T-helper 1 cell treated with Interleukin-12 subunit alpha and Interleukin-12 subunit beta and Interleukin-4 antibody, amounts not matched to agents 30 ng/mL and 1 ng/mL, for 36 hours (primary cell): Measurements from ENCODE around the gene TSHZ1. TPM values are rescaled to one million over a fixed set of nuclear protein-coding genes. Genes with fewer than 3 reads are reported as not detected.
"Not testable (repeated sequence)": the region's sequence is repeated elsewhere in the genome, so short reads cannot be mapped to it uniquely, and the experiment has no call there.

Source experiments
- intact Hi-C: fragments of 100-400 bp; cut with micrococcal nuclease; formaldehyde crosslinking; loops from one replicate; pipeline ENCODE4 v1.15.1; 2024
- total RNA-seq: library from RNA; stranded (reverse); gene quantifications from 2 replicates; pipeline ENCODE4 v1.2.3, GENCODE V29; 2022

The TSHZ1 gene
- total RNA-seq, 1 donor from 2014 or later = 15.5 TPM

- intact Hi-C loops = no loop called here
Observed at GRCh38 chr18:75297731-75298130, 87.1 kb downstream of the TSHZ1 start.

DNA sequence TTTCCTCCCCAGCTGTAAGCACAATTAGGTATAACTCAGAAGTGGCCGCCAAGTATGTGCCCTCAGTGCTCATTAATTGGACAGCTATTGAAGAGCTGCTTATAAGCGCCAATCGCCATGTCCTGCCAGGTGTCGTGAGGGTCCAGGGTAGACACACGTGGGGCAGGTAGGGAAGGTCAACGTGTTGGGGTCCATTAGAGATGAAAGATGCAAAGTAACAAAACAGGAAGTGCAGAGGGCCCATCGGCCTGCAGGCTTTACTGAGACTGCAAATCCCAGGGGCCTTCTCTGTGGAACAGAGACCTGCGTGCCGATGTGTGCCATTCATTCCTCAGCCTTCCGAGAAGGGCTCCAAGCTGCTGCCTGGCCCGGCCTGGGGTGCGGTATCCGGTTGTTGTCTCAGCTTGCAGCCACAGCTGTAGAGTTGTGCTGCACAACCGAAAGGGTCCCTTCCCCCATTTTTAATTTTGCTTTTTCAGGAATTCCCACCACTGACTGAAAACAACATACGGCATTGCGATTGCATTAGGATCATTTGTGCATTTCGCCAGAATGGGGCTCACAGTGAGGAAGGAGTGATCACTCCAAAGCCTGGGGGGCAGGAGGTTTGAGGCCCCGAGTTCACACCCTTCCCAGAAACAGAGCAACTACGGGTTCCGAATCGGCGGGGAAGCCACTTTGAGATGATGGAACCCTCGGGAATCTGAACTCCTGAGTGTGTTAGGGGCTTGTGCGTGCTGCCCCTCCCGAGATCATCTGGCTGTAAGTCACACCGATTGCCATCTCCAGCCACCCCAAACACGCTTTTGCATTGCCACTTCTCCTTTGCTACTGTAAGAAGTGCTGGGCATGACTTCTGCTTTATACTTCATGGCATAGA lies 94.3 kb downstream of the TSHZ1 start:
- intact Hi-C loops = no loop called here

GRCh38 chr18:75305984-75306383 lies 95.4 kb downstream of the TSHZ1 start:
- intact Hi-C loops = no loop called here

- intact Hi-C loops = no loop called here
Observed at GRCh38 chr18:75307530-75307929, 96.9 kb downstream of the TSHZ1 start.

DNA sequence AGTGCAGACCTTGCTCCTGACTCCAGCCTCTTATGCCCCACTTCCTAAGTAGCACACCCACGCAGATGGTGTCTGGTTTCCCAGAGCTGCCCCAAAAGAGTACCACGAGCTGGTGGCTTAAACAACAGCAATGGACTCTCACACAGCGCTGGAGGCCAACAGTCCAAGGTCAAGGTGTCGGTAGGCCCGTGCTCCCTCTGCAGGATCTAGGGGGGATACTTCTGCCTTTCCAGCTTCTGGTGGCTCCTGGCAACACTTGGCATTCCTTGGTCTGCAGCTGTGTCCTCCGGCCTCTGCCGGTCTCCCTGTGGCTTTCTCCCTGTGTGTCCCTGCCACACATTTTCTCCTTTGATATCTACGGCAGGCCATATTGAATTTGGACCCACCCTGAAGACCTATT lies 99.0 kb downstream of the TSHZ1 start:
- intact Hi-C loops = no loop called here

- intact Hi-C loops = loop anchor here (1.0 kb wide), 1 partner anchor 32 kb away; no protein-coding TSS in a partner anchor
Observed at GRCh38 chr18:75314117-75314516, 103.5 kb downstream of the TSHZ1 start.

DNA sequence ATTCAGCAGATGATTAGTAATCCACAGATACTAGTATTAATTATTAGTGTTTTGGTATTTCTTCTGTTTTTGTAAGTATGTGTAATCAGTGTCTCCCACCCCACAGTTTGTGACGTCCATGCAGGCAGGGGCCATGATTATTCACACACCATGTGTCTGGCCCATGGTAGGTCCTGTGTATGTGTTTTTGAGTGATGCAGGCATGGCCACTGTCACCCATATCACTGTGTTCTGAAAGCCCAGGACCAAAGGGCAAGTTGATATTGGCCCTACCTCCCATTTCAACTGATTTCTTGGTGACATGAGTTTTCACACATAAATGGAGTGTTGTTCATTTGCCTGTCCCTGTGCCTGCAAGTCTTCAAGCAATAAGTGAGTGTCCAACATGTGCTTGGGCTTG lies 104.0 kb downstream of the TSHZ1 start:
- intact Hi-C loops = loop anchor here (1.0 kb wide), 1 partner anchor 32 kb away; no protein-coding TSS in a partner anchor

DNA sequence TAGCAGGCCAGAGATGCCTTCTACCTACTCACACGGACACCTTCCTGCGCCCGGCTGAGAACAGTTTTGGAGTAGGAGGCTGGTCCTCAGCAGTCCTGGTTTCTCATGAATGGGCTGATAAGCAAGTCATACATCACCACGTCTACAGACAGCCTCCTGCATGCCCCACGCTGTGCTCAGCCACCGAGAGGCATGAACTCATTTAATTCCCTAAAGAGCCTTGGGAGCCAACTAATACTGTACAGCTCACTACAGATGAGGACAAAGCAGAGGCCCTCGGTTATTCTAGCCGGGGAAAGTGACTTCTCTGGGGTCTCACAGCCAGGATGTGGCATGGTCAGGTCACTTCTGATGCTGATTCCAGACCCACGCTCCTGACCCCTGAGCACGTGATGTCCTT lies 105.6 kb downstream of the TSHZ1 start:
- intact Hi-C loops = no loop called here

DNA sequence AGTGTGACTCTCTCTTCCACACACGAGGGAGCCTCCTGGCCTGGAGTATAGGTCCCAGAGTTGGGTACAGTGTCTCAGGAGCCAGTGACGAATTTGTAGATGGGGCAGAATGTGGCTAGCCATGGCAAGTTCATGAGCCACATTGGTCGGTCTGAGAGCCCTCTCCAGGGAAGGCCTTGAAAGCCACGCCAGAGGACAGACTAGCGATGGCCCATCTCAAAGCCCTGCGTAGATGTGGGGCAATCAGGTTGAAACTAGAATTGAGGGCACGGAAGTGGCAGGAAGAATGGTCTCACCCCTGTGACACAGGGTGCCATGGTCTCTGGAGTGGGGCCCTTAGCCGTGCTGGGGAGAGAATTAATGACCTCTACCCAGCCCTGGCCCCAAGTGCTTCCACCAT lies 106.2 kb downstream of the TSHZ1 start:
- intact Hi-C loops = no loop called here

GRCh38 chr18:75317300-75317699 lies 106.7 kb downstream of the TSHZ1 start:
- intact Hi-C loops = no loop called here

- intact Hi-C loops = no loop called here
Observed at GRCh38 chr18:75317703-75318102, 107.1 kb downstream of the TSHZ1 start.

- intact Hi-C loops = no loop called here
Observed at GRCh38 chr18:75319905-75320304, 109.3 kb downstream of the TSHZ1 start.

- intact Hi-C loops = no loop called here
Observed at GRCh38 chr18:75320506-75320905, 109.9 kb downstream of the TSHZ1 start.

DNA sequence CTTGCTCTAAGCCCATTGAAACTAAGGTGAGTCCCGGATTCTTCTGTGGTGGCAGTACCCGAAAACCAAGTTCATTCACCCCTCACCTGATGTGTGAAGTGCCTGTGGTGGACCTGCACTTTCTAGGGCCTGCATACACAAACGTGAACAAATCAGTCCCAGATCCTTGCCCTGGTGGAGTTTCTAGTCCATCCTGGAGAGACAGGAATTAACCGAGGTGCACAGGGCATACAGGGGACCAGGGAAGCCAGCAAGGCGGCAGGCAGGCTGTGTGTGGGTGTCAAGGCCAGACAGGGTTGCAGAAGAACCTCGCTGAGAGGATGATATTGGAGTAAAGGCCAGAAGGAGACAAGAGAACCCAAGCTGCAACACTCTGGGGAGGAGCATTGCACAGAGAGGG lies 110.8 kb downstream of the TSHZ1 start:
- intact Hi-C loops = no loop called here

DNA sequence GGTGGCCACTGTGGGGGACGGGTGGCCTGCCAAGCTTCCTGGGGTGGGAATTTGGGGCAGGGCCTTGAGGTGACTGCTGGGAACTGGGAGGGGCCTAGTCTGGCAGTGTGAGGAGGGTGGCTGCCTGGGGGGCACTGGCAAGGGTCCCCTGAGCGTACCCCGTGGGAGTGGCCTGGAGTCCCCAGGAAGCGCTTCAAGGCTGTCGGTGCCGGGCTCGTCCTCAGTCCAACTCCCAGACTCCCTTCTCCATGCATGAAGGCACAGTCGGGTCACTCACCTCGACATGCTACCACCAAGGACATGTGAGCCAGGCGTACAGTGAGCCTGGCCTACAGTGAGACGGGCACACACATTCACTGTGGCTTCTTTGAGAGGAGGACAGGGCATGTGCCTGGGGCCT lies 111.6 kb downstream of the TSHZ1 start:
- intact Hi-C loops = no loop called here

DNA sequence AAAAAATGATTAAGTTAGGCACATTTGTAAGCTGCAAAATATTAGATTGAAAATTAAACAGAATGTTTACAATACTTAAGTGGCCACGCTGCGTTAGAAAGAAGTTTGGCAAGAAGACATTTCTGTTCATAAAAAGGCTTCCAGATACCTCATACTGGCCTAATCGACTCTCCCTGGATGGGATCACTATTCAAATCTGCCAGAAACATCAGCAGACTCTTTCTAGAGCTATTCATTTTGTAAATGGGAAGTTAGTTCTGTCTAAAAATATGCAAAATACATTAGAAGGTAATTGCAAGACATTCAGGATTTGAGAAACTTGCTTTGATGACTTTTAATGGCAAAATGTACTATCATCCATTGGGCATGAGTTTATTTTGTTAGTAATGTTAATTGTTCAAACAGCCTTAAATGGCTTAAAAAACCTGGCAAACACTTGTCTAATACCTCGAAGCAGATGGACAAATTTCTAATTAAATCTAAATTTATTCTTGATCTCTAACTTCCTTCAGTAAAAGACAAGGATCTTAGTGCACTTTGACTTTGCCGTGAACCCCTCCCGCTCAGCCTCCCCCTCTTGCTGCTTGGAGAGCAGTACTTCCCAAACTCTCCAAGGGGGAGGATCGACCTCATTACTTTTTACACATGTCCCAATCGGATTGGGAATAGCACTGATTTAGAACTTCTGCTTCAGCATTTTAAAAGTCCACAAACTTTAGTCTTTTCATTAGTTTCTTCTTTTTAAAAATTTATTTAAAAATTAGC lies 113.4 kb downstream of the TSHZ1 start:
- intact Hi-C loops = no loop called here

- intact Hi-C loops = no loop called here
Observed at GRCh38 chr18:75324686-75325257, 114.2 kb downstream of the TSHZ1 start.

DNA sequence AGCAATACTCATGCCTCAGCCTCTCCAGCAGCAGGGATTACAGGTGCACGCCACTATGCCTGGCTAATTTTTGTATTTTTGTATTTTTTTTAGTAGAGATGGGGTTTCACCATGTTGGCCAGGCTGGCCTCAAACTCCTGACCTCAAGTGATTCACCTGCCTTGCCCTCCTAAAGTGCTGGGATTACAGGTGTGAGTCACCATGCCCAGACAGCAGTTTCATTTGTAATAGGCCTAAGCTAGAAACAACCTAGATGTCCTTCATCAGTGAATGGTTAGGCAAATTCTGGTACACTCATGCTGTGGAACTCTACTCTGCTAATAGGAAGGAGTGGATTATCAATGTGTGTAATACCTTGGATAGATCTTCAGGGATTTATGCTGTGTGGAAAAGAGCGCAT lies 119.2 kb downstream of the TSHZ1 start:
- intact Hi-C loops = not testable (repeated sequence)

GRCh38 chr18:75330308-75330707 lies 119.7 kb downstream of the TSHZ1 start:
- intact Hi-C loops = no loop called here

DNA sequence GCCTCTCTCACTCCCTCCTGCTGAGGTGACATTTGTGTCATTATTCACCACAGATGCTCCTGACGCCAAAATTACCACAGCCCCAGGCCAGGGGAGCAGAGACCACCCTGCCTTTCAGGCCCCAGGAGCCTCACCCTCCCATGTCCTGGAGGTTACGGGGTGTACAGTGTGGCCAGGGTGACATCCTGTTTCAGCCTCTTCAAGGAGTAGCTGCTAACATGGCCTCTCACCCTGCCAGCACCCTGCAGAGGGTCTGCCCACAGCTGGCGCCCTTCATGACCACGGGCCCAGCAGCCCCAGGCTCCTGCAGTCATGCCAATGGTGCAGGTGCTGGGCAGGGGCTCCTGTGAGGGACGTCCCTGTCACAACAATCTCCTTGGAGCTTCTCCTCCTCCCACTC lies 124.3 kb downstream of the TSHZ1 start:
- intact Hi-C loops = no loop called here

DNA sequence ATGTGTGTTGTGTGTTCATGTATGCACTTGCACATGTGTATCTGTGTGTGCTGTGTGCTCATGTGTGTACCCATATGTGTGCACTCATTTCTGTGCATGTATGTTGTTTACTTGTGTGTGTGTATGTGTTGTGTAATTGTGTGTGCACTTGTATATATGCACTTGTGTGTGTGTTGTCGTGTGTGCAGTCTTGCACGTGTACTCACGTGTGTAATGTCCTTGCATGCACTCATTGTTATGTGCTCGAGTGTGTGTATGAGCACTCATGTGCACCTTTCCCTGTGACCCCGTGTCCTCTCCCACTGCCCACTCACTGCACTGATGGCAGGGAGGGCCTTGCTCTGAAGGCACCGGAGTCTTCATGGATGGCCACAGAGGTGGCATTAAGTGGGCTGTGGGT lies 124.9 kb downstream of the TSHZ1 start:
- intact Hi-C loops = no loop called here

DNA sequence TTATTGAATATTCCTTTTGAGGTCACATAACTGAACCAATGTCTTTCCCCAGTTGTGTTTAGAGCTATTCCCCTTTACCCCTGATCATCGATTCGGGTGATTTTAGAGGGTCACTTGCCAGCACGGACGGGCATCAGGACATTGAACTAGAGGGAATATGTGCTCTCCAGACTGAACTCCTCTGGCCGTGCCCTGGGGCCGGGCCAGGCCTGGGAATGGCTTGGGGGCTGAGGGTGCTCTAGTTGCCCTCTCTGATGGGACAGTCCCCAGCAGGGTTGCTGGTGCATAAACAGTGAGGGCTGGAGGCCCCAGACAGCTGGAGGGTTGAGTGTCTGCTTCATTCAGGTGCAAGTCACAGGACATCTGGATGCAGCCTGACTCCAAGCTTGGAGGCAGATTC lies 126.2 kb downstream of the TSHZ1 start:
- intact Hi-C loops = no loop called here
